ENCODE measurements around the gene NCKAP5. TPM values are rescaled to one million over a fixed set of nuclear protein-coding genes. Genes with fewer than 3 reads are reported as not detected.
"Not testable (repeated sequence)": the region's sequence is repeated elsewhere in the genome, so short reads cannot be mapped to it uniquely, and the experiment has no call there.

The NCKAP5 gene
- total RNA-seq, 2 donors from 2014 or later: 0.78 to 2.6 TPM

DNA sequence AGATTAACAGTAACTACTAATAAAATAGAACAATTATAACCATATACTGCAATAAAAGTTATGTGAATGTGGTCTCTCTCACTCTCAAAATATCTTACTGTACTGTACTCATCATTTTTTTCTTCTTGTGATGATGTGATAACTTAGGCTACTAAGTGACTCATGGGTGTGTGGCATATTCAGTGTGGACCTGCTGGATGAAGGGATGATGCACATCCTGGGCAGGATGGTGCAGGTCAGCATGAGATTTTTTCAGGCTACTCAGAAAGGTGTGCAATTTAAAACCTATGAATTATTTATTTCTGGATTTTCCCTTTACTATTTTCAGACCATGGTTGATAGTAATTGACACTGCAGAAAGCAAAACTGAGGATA is 90.7 kb downstream of the NCKAP5 start:
- no peak overlapping the region for H3K4me3 ChIP-seq
- no peaks in the 10 kb centered on the region for H3K27me3 ChIP-seq
- H3K9me3 ChIP-seq: no peaks in the 10 kb centered on the region
- TF ChIP-seq, protein P1, sequence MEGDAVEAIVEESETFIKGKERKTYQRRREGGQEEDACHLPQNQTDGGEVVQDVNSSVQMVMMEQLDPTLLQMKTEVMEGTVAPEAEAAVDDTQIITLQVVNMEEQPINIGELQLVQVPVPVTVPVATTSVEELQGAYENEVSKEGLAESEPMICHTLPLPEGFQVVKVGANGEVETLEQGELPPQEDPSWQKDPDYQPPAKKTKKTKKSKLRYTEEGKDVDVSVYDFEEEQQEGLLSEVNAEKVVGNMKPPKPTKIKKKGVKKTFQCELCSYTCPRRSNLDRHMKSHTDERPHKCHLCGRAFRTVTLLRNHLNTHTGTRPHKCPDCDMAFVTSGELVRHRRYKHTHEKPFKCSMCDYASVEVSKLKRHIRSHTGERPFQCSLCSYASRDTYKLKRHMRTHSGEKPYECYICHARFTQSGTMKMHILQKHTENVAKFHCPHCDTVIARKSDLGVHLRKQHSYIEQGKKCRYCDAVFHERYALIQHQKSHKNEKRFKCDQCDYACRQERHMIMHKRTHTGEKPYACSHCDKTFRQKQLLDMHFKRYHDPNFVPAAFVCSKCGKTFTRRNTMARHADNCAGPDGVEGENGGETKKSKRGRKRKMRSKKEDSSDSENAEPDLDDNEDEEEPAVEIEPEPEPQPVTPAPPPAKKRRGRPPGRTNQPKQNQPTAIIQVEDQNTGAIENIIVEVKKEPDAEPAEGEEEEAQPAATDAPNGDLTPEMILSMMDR (IDR thresholded peaks at IDR 0.05): no peak
- intact Hi-C loops (cut with DNase I): no loop called here
- H3K4me1 ChIP-seq: no peaks in the 10 kb centered on the region
- ATAC-seq: no peak
- DNase-seq: no peak
- H3K27ac ChIP-seq: no peak overlapping the region
- no peaks in the 10 kb centered on the region for H3K36me3 ChIP-seq (replicated peaks in 1 of 2; ENCODE audit: insufficient read depth in 1 of 2, low read depth in 2 of 2)

DNA sequence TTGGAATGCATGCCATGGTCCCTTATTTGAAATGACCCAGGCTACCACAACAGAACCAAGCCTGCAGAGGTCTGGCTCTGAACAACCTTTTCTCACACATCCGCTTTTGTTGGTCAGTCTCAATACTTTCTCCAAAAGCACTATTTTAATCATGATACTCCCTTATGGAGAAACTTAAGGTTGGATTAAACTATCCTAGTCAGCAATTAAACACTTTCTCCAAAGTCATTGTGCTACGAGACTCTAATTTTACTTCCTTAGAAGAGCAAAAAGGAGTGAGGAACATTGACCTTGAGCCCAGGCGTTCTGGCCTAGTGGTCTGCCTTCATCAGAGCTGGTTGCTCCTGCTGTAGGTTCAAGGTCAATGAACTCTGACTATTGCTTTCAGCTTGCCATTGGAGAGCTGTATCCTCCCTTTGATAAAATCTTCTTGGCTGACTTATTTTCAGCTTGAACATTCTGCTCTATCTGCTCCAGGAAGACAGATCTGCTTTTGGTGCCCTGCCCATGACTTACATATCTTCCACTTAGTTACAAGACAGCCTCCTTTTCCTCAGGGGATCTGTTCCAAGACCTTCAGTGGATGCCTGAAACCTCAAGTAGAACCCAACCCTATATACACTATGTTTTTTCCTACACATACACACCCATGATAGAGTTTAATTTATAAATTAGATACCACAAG is 91.2 kb downstream of the NCKAP5 start:
- 68% methylated on average over 3 of the region's 3 CpGs for WGBS, 2 donors
- no peak for DNase-seq
- TF ChIP-seq, protein P1 (IDR thresholded peaks at IDR 0.05): no peak
- TF ChIP-seq POLR2A (IDR thresholded peaks at IDR 0.05): no peak
- Histone ChIP-seq H3K4me3 (no peak overlapping the region), H3K27ac (no peak overlapping the region), H3K36me3 (replicated peaks in 1 of 2; ENCODE audit: insufficient read depth in 1 of 2, low read depth in 2 of 2) (no peaks in the 10 kb centered on the region), H3K27me3 (no peaks in the 10 kb centered on the region), H3K4me1 (no peaks in the 10 kb centered on the region), H3K9me3 (no peaks in the 10 kb centered on the region)
- intact Hi-C loops (cut with DNase I): no loop called here
- no peak for ATAC-seq

DNA sequence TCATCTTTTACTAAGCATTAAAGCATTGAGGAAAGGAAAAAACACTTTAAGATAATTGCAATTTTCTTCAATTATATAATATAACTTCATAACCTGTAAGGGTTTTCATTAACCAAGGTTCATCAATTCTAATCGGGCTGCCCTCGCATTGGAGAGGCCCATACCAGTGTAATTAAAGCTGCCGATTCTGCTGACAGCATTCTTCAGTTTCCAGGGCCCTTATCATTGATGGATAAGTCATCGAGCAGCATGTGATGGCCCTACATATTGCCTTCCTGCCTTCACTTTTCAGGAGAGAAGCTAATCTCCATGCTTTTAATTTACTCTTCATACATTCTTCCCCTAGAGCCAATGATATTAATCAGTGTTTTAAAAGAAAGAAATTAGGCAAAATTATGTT is 92.0 kb downstream of the NCKAP5 start:
- Histone ChIP-seq H3K27me3 (no peaks in the 10 kb centered on the region), H3K4me3 (no peak overlapping the region)
- no peak for ATAC-seq

DNA sequence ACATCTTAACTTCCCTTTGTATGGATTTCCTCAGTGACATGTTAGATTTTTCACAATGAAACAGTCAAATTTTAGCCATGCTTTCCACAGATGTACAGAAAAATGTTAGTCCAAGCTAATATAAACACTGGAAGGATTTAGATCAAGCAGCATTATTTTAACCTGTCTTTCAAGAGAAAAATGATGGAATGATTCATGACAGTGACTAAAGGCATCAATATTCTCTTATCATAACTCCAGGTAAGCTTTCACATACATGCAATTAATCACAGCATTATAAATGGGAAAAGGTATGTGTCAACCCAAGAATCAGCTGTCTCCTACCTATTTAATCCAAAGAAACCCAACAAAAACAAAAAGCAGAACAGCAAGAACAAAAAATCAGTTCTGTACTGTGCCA is 92.7 kb downstream of the NCKAP5 start:
- H3K9me3 ChIP-seq: no peaks in the 10 kb centered on the region
- H3K27me3 ChIP-seq: no peaks in the 10 kb centered on the region
- TF ChIP-seq, protein P1 (IDR thresholded peaks at IDR 0.05): no peak
- TF ChIP-seq POLR2A (IDR thresholded peaks at IDR 0.05): no peak
- intact Hi-C loops (cut with DNase I): no loop called here
- H3K27ac ChIP-seq: no peak overlapping the region
- no peak for ATAC-seq
- no peaks in the 10 kb centered on the region for H3K36me3 ChIP-seq (replicated peaks in 1 of 2; ENCODE audit: insufficient read depth in 1 of 2, low read depth in 2 of 2)
- no peak for DNase-seq
- H3K4me3 ChIP-seq: no peak overlapping the region
- no peaks in the 10 kb centered on the region for H3K4me1 ChIP-seq

More for the DNA sequence above, 92.0 kb downstream of the NCKAP5 start:
- H3K27ac ChIP-seq: no peak overlapping the region
- 33 to 56% methylated on average over 4 of the region's 4 CpGs for WGBS, 2 donors
- no peaks in the 10 kb centered on the region for H3K4me1 ChIP-seq
- no peak for DNase-seq
- H3K9me3 ChIP-seq: no peaks in the 10 kb centered on the region
- no peak for TF ChIP-seq POLR2A (IDR thresholded peaks at IDR 0.05)
- TF ChIP-seq, protein P1 (IDR thresholded peaks at IDR 0.05): no peak
- intact Hi-C loops (cut with DNase I): no loop called here
- no peaks in the 10 kb centered on the region for H3K36me3 ChIP-seq (replicated peaks in 1 of 2; ENCODE audit: insufficient read depth in 1 of 2, low read depth in 2 of 2)

DNA sequence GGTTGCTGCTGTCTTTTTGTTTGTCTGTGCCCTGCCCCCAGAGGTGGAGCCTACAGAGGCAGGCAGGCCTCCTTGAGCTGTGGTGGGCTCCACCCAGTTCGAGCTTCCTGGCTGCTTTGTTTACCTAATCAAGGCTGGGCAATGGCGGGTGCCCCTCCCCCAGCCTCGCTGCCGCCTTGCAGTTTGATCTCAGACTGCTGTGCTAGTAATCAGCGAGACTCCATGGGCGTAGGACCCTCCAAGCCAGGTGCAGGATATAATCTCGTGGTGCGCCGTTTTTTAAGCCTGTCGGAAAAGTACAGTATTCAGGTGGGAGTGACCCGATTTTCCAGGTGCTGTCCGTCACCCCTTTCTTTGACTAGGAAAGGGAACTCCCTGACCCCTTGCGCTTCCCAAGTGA is 97.8 kb downstream of the NCKAP5 start:
- H3K9me3 ChIP-seq; H3K27ac ChIP-seq; DNase-seq; H3K4me3 ChIP-seq; H3K4me1 ChIP-seq; H3K27me3 ChIP-seq; ATAC-seq; intact Hi-C loops (cut with DNase I); H3K36me3 ChIP-seq (replicated peaks in 1 of 2; ENCODE audit: insufficient read depth in 1 of 2, low read depth in 2 of 2): not testable (repeated sequence)
- 68 to 82% methylated on average over 3 to 13 of the region's 13 CpGs for WGBS, 2 donors
